GM18861 (cell line): Measurements from ENCODE around the gene DPP10.
"Not testable (repeated sequence)": the region's sequence is repeated elsewhere in the genome, so short reads cannot be mapped to it uniquely, and the experiment has no call there.

ENCODE experiments used
- ATAC-seq: cut with Tn5 transposase; IDR thresholded peaks from one replicate; pipeline ENCODE4 v1.9.1; 2021; ENCODE audit not compliant: unreplicated experiment

Gene DPP10

GRCh38 chr2:114507744-114508143, 65.3 kb downstream of the DPP10 start:
- no peak for ATAC-seq

- ATAC-seq, result no peak
Measured at GRCh38 chr2:114515882-114516281, 73.4 kb downstream of the DPP10 start.

DNA sequence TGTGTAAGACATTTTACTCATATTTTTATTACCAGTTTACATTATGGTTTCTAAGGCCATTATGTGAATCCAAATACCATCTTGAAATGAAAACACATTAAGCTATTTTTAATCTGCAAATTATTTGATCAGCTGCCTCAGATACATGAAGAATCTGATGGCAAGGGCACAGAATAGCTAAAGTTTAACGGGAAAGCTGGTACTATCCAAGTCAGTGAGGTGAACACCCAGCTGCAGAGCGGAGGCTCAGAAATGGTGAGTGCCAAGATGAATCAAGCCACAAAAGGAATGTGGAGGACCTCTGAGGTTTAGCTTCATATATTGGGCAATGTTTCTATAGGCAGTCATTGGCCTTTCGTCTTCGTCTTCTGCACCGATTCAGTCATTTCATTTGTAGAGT, 75.1 kb downstream of the DPP10 start:
- no peak for ATAC-seq

- no peak for ATAC-seq
Measured at GRCh38 chr2:114518738-114519137, 76.3 kb downstream of the DPP10 start.

DNA sequence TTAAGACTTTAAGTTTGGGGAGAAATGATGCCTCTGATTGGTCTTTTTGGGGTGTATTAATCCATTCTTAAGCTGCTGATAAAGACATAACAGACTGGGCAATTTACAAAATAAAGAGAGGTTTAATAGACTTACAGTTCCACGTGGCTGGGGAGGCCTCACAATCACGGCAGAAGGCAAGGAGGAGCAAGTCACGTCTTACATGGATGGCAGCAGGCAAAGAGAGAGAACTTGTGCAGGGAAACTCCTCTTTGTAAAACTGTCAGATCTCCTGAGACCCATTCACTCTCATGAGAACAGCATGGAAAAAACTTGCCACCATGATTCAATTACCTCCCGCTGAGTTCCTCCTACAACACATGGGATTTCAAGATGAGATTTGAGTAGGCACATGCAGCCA, 80.2 kb downstream of the DPP10 start:
- not testable (repeated sequence) for ATAC-seq

GRCh38 chr2:114525955-114526354, 83.5 kb downstream of the DPP10 start:
- no peak for ATAC-seq

GRCh38 chr2:114526841-114527240, 84.4 kb downstream of the DPP10 start:
- ATAC-seq, result no peak

DNA sequence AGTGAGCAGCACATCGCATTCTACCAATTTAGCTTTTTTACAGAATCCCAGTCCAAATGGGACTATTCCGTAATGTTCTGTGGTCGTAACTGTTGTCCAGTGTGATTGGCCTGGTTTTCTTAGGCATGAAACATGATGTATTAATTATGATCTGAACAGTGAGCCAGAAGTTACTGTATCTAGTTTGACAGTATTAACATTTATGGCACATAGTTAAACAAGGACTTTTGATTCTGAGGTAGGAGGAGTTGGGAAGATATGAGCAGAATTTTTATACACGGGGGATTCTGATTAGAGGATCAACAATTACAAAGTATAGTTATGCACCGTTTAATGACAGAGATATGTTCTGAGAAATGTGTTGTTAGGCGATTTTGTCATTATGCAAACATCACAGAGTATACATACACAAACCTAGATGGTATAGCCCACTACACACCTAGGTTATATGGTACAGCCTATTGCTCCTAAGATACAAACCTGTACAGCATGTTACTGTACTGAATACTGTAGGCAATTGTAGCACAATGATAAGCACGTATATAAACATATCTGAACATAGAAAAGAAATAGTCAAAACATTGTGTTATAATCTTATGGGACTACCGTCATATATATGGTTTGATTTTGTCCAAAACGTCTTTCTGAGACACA, 85.0 kb downstream of the DPP10 start:
- ATAC-seq, result no peak

DNA sequence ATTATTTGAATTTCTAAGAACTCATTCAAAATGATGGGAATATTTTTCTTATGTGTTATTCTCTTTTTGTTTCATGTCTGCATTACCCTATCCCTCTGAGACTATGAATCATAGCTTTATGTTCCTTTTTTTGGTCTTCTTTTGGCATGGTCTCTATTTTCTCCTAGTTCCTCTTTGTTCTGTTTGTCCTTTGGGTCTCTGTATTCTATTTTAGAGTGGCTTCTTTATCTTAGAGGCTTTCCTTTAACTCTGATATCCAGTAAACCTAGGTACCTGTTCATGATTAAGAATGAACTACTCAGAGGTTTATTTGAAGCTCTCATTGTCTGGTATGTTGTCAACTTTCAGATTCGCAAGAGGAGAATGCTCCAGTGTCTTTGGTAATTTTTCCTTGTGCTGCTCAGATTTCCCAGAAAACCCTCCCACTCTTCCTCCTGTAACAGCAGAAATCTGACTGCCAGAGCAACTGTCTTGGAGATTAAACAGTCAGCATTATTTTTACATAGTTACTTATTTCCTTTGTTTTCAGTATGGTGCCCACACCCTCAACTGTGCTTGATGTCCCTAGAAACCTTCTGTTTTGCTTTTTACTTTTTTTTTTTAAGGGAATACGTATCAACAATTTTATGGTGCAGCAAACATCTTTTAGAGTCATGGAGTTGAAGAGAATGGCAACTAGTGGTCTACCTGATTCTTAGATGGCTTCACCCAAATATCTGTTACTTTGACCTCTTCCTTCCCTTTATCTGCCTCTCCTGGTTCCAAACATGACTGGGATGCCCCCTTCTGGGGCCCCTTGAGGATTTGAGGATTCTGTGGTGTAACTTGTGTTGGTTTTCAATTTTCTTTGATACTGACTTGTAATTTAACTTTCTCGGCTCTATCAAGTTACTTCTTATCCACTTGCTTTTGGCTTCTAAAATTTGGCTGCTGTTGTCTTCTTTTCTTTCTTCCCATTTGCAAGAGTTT, 92.0 kb downstream of the DPP10 start:
- no peak for ATAC-seq

GRCh38 chr2:114537777-114538176, 95.3 kb downstream of the DPP10 start:
- no peak for ATAC-seq

GRCh38 chr2:114542695-114543094, 100.3 kb downstream of the DPP10 start:
- ATAC-seq, result no peak

- ATAC-seq, result no peak
Measured at GRCh38 chr2:114543236-114543766, 100.9 kb downstream of the DPP10 start.

- ATAC-seq, result no peak
Measured at GRCh38 chr2:114545052-114545451, 102.6 kb downstream of the DPP10 start.

- ATAC-seq, result no peak
Measured at GRCh38 chr2:114546531-114546930, 104.1 kb downstream of the DPP10 start.

- no peak for ATAC-seq
Measured at GRCh38 chr2:114548151-114548550, 105.7 kb downstream of the DPP10 start.

DNA sequence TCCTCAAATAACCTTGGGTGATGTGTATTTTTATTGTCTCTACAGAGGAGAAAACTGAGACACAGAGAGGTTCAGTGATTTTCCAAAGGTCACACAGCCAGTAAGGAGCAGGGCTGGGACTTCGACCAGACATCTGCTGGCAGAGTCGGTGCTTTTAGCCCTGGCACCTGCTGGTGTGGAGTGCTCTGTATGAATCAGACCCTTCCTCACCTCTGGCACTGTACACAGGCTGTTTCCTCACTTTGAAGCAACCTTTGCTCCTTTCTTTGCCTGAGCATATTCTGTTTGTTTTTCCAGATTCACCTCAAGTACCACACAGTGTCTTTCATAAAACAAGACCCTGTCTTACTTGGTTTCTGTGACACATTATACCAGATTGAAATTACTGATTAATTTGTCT, 107.9 kb downstream of the DPP10 start:
- ATAC-seq, result no peak

DNA sequence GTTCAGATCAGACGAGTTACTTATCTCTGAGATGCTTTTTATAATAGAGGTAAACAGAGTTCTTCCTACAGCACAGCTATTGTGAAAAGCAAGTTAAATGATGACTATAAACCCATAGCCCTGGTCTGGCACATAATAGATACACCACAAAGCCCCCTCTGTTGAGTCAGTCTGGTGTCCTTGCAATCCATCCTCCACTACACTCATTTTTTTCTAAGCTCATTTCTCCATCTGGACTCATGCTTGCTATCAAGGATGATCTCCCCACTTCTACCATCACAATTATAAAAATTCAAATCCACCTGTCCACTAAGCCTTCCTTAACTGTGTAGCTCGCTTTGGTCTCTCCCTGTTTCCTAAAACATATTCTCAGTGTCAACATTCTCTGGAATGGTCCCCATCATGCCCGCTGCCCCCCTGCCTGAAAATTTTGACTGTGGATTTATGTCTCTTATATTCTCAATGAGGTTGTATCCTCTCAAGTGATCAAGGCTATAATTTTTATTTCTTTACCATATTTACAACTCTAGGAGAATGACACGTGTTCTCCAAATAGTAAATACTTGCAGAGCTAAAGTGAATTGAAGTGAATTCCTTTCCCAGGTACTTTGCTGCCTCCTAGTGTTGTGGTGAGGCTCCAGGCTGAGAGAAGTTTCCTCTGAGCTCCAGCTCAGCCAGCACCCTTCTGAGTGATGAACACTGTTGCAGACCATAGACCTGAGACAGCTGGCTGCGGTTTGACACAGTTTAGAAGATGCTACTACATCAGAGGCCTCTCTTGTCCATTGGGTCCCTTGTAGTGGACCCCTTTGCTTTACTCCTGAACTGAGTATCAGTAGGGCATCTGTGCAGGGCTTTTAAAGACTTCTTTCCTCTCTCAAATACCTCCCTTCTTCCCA, 108.7 kb downstream of the DPP10 start:
- peak; percentile 47 for ATAC-seq

- no peak for ATAC-seq
Measured at GRCh38 chr2:114553027-114553426, 110.6 kb downstream of the DPP10 start.

- no peak for ATAC-seq
Measured at GRCh38 chr2:114569166-114569565, 126.7 kb downstream of the DPP10 start.

DNA sequence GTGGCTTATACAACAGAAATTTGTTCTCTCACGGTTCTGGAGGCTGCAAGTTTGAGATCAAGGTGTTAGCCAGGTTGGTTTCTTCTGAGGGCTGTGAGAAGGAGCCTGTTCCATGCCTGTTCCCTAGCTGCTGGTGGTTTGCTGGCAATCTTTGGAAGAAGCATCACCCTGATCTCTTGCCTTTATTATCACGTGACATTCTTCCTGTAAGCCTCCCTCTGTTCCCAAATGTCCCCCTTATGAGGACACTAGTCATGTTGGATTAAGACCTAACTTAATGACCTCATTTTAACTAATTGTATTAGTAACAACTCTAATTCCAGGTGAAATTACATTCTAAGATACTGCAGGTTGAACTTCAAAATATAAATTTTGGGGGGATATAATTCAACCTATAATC, 135.2 kb downstream of the DPP10 start:
- ATAC-seq, result no peak

DNA sequence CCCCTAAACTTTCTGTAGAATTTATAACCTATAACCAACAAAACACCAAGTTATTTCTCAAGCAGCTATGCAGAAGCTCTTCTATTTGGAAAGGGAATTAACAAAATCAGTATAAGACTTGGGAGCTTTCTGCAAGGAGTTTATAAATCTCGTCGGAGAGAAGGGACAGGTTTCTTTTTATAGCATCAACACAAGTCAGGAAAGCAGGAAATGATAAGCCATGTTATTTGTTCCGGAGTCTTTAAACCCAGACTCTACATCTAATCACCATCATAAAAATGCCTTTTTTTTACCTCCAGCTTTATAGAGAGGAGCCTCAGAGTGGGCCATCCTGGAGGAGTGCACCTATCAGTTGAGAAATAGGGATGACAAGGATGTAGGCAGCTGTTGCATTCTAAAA, 137.1 kb downstream of the DPP10 start:
- ATAC-seq, result no peak
